HG03342 (cell line): Measurements from ENCODE around the gene SLC9A4.

ENCODE experiments used
- ATAC-seq: cut with Tn5 transposase; IDR thresholded peaks from one replicate; pipeline ENCODE4 v1.9.1; 2021; ENCODE audit warnings: mild to moderate bottlenecking, moderate library complexity; ENCODE audit not compliant: unreplicated experiment

SLC9A4 gene

DNA sequence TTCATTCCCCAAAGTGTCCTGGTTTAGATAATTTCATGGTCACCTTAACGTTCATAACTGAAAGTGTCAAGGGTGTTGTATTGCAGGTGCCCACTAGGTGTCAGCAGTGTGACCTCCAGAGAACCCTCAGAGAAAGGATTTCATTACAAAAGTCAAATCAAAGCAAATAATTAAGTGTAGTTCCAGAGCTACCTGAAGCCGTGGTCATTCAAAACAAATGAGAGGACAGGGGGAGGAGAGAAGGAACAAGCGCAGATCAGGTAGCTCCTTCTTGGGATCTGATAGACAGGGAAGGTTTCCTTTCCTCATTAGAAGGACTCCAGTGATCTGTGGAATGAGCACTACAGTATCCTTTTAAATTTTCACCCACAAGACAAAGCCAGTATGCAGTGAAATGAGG is at the start of gene SLC9A4:
SLC9A4 (plus strand) TSS at position 207 of the 400 bp plus-strand sequence. CDS start 534 bp downstream, outside the sequence.
- peak; percentile 84 for ATAC-seq

GRCh38 chr2:102423368-102423767 is 49.7 kb upstream of the SLC9A4 start:
- ATAC-seq: no peak

DNA sequence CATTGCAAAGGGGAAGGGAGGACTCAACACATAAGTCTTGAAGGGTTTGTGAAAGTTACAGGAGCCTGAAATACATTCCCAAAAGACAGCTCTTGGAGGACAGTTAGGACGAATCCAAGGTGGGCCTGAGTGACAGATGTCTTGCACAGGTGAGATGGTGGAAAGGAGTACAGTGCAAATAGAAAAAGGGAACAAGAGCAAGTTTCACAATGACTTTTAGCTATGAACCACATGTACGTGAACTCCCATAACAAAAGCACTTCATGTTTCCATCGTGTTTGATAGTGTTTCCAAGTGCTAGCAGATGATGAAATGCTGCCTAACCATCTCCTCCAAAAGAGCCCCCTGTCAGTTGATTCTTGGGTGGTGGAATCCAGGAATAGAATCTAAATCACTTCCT is 48.3 kb upstream of the SLC9A4 start:
- ATAC-seq: peak; percentile 95

DNA sequence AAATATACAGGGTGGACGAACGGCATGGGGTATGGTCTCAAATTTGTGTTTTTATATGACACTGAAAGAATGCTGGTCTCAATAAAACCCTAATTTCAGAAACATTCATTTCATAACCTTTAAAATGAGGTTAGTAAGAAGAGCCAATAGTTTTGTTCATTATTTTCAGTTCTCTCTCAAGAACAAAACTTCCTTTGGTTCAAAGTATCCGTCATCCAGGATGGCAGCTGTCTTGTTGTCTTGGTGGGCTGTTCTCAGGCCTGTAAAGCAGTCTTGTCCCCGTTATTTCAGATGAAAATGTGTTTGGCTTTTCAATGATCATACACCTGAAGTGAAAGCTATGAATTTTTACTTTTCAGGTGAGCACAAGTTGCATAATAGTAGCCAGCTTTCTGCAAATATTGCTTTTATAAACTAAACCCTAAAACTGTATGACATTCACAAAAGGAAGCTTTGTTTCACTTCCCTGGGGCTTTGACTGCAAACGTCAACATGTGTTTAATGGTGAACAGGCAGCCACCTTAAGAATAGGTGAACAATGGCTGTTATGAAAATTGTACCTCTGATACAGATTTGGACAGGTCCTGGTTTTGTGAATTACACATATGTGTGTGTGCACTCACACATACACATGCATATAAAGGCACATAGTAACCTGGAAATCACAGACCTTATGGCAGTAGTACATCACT is 47.4 kb upstream of the SLC9A4 start:
- ATAC-seq: no peak

- no peak for ATAC-seq
These were observed 45.8 kb upstream of the SLC9A4 start for GRCh38 chr2:102427249-102427648.

GRCh38 chr2:102428573-102428972 is 44.5 kb upstream of the SLC9A4 start:
- no peak for ATAC-seq

DNA sequence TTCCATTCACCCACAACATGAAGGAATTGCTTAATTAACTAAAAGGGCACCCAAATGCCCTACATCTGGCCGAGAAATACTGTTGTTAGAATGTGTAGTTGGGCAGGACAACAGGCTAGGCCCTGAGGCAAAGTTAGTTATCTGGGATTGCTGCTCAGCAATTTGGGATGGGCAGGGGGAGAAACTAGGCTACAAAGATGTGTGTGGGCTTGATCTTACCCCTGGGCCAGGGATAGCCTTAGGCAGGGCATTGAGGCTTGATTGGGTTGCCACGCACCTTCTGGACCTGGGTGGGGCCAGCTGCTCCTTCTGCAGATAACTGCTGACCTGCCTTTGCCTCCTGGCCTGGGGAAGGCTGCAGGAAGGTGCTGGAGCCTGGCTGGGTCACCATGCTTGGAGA is 40.6 kb upstream of the SLC9A4 start:
- ATAC-seq: no peak

DNA sequence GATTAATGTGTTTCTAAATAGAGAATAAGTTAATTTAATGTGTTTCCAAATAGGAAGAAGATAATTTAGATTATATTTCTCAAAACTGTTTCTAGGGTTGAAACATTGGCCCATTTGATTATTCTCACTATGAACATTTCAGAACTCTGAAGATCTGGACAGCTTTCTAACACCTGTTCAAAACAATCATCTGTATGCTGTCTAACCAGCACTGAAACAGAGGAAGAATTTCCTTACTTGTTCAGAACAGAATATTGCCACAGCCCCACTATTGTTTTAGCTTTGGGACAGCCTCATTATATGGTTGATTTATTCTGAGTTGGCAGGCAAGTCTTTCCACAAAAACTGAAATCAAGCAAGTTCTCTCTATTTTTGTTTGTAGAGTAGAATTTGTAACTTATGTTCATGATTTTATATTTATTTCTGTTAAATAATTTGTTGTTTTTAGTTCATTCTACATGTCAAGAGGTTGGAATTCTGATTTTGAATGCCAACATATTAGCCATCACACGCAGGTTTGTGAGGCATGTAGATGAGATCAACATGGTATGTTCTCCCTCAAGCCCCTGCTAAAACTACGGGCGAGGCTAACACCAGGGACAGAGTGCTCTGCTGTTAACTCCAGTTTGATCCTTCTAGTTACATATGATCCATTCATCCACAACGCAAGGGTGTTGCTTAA is 38.9 kb upstream of the SLC9A4 start:
- no peak for ATAC-seq

DNA sequence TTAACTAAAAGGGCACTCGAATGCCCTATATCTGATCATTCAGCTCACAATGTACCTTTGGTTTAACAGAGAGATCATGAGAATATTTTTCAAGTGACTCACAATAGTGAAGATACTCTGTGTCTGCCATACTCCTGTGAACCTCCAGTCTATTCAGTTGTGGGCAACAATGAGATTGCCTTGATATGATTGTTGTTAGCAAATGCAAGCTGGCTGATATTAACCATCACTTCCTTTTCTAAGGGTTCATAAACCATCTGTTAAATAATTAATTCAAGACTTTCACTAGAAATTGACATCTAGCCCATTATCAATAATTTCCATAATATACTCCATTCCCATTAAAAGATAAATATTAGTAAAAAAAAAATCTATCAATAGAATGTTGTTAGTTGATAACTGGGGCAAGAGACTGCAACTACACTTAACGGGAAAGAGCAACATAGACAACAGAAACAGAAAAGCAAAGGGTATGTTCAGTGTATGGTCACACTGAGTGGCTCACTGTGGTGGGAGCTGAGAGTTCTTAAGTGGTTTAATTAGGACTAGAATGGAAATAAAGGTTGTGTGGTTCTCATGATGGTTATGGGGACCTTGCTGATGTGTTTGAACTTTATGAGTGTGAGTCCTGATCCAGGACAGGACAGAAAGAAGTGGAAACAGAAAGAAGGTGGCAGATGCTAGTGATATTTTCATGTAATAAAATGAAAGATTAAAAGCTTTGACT is 38.2 kb upstream of the SLC9A4 start:
- no peak for ATAC-seq

- ATAC-seq: no peak
These were observed 37.3 kb upstream of the SLC9A4 start for GRCh38 chr2:102435741-102436140.

DNA sequence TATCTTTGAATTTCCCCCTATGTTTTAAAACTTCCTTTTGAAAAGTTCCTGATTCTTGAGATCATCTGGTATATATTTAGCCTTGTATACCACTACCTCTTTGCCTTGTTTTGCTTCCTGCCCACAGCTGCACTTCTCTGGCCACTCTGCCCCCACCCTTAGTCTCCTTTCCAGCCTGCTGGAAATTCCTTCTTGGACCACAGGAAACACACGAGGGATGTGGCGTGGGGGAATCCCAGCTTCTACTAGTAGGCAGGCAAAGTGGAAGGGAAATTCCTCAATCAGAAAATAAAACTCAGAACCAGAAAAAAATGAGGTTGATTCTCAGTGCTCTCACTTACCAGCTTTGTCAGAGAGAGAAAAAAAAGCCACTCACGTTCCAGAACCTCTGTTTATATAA is 36.7 kb upstream of the SLC9A4 start:
- no peak for ATAC-seq

- ATAC-seq: no peak
These were observed 35.9 kb upstream of the SLC9A4 start for GRCh38 chr2:102437122-102437521.

GRCh38 chr2:102438111-102438510 is 34.9 kb upstream of the SLC9A4 start:
- no peak for ATAC-seq

DNA sequence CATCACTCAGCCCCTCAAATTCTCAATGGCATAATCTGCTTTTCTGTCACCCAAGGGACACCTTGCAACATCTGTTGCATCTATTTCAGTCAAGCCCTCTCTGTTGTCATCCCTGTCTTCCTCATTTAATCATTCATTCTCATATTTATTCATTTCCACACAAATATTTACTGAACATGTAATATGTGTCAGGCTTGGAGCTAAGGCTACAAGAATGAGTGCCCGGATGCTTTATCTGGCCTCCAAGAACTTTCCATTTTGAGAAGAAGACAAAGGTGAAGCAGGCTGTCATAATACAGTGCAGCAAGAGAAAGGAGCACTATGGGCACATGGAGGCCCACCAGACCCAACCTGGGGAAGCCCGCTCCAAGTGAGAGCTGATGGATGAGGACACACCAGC is 34.4 kb upstream of the SLC9A4 start:
- ATAC-seq: no peak

DNA sequence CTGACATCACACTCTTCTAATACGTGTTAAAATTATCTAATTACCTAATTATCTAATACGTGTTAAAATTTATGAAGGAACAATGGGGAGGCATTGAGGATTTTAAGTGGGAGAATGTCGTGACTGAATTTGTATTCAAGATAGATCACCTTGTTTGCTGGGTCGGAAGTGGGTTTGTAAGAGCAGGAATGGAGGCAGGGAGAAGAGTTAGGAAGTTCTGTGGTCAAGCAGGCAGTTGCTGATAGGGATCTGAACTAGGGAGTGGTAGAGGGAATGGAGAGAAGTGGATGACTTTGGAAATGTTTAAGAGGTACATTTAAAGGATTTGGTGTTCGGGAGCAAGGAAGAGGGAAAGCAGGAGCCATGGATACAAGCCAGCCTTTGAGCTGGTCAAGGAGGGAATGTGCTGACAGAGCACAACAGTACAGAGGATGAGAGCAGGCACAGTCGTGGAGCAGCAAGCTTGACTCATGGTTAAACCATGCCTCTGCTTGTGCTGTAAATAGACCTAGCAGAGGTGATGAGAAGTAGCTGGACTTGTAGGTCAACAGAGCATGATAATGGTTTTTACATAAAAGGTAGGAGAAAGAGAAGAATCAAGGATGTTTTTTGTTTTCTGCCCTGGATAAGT is 33.8 kb upstream of the SLC9A4 start:
- ATAC-seq: no peak

DNA sequence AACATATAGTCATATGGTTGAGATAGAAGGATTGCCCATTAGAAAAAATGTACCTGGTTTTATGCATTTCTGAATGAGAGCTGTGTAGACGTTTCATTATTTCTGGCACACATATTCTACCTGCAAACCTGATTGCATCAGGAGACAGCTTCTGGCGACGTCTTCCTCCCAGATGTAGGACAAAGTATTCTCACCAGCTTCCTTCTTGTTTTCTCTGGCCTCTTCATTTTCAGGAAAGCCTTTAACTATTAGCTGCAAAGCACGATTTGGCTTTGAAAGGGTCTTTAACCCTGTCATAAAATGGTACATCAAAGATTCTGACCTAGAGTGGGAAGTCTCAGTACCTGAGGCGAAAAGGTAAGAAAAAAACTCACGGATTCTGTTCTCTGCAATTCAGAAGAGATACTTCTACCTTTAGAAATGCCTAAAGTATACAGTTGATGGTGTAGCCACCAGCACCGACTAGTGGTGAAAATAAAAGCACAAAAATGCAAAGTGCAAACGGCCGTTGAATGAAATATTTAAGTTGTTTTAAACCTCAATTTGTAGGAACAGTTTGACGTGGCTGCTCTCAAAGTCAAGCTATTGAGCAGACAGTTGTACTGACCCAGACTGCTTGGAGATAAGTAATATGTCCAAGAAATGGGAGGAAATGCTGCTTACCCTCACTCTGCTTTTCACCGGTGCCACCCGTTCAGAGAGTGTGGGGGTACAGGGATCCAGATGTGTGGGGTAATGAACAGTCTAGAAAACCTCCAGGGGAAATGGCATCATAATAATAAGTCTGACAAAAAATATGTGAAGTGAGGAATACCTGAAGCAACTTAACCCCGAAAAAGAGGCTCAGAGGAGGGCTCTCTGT is 29.8 kb upstream of the SLC9A4 start:
- ATAC-seq: no peak

- ATAC-seq: no peak
These were observed 28.8 kb upstream of the SLC9A4 start for GRCh38 chr2:102444233-102444632.

DNA sequence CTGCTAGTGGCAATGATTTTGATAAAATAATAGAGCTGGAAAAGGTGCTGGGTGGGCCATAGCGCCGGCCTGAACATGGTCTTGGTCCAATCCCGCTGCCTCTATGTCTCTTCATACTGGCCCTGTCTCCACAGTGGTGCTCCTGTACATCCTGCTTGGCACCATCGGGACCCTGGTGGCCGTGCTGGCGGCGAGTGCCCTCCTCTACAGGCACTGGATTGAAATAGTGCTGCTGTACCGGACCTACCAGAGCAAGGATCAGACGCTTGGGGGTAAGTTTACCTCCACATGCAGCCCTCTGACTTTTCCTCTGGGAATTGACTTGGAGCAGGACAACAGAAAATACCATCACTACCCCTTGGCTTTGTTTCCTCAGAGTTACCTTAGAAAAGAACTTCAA is 26.1 kb upstream of the SLC9A4 start:
- no peak for ATAC-seq

- ATAC-seq: no peak
These were observed 23.6 kb upstream of the SLC9A4 start for GRCh38 chr2:102449370-102449974.

DNA sequence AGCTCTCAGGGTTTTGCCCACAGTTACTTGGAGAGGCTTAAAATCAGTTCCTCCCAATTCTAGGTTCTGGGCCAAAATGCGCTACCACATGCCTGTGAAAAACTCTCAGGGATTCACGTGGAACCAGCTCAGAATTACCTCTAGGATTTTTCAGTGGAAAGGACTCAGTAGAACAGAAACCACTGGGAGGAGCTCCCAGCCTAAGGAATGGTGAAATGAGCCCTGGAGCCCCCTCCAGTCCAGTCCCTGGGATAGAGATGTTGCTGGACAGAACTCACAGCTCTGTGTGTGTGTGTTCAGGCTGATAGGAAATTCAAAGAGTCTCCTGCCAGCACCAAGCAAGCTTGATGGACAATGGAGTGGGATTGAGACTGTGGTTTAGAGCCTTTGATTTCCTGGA is 21.1 kb upstream of the SLC9A4 start:
- ATAC-seq: no peak
